ENCODE data around the gene RAET1G. TPM values are rescaled to one million over a fixed set of nuclear protein-coding genes. Genes with fewer than 3 reads are reported as not detected.

Gene RAET1G
- total RNA-seq, 2 experiments from 2014 or later: not detected

DNA sequence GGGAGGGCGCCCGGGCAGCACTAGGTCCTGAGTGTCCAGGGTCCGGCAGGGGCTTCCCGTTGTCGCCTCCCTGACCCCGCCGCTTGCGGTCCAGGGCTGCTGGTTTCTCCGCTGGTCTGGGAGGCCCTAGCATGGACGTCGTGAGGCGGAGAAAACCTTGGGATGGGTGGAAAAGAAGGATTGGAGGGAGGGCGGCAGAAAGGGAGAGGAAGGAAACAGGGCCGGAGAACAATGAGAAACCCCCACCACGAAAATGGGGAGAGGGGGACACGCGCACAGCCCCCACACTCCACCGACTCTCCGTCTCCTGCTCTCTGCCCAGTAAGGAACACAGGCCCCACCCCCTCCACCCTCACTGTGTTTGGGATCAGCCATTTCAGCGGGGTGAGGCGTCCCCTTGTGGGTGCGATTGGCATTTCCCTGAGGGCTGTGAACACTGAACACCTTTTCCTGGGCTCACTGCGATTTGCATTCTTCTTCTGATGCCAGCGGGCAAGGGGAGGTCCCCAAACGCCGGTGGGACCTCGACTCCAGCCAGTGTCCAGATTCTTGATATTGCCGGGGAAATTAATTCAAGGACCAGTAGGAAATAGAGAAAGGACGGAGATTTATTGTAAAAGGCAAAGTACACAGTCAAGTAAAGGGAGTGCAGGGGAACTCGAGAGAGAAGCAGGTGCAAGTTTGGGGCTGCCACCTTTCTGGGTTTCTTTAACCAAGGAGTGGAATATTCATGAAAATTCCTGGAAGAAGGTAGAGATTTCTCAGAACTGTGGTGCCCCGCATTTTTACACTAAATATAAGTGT is 3.3 kb upstream of the RAET1G start:
- CTCF ChIA-PET (ENCODE audit: unreplicated experiment): no interaction called here
- peak overlapping the region; percentile 42 for H3K4me2 ChIP-seq (ENCODE audit: low read length)
- H3K79me2 ChIP-seq (ENCODE audit: insufficient read depth, low read depth, low read length): no peaks in the 10 kb centered on the region
- no peaks in the 10 kb centered on the region for H3K36me3 ChIP-seq (ENCODE audit: insufficient read depth, low read length)
- TF ChIP-seq EZH2phosphoT487 (IDR thresholded peaks at IDR 0.05; ENCODE audit: borderline replicate concordance, low read depth, low read length): no peak
- TF ChIP-seq, protein P1, sequence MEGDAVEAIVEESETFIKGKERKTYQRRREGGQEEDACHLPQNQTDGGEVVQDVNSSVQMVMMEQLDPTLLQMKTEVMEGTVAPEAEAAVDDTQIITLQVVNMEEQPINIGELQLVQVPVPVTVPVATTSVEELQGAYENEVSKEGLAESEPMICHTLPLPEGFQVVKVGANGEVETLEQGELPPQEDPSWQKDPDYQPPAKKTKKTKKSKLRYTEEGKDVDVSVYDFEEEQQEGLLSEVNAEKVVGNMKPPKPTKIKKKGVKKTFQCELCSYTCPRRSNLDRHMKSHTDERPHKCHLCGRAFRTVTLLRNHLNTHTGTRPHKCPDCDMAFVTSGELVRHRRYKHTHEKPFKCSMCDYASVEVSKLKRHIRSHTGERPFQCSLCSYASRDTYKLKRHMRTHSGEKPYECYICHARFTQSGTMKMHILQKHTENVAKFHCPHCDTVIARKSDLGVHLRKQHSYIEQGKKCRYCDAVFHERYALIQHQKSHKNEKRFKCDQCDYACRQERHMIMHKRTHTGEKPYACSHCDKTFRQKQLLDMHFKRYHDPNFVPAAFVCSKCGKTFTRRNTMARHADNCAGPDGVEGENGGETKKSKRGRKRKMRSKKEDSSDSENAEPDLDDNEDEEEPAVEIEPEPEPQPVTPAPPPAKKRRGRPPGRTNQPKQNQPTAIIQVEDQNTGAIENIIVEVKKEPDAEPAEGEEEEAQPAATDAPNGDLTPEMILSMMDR (conservative IDR thresholded peaks at IDR 0.05; ENCODE audit: low read length): peak; percentile 83
- DNase-seq (ENCODE audit: low spot score): peak; percentile 75
- peak overlapping the region; percentile 22 for H3K4me3 ChIP-seq (ENCODE audit: low read depth, low read length, poor library complexity, severe bottlenecking)
- no peaks in the 10 kb centered on the region for H3K9me2 ChIP-seq (ENCODE audit: insufficient read depth, low read length)
- BruUV-seq (replicated peaks): no TSS peak
- peak overlapping the region; percentile 40; the same call in 1 of the 2 replicates for H2AFZ ChIP-seq (ENCODE audit: low read length)
- POLR2A ChIA-PET: interaction anchor here (0.6 kb wide), 1 partner anchor 28 kb away, joined by 3 read pairs; no protein-coding TSS in a partner anchor
- H3K9me3 ChIP-seq (ENCODE audit: low read length): no peaks in the 10 kb centered on the region
- H3K27ac ChIP-seq (ENCODE audit: low read depth, low read length, poor library complexity, severe bottlenecking): no peak overlapping the region
- H4K20me1 ChIP-seq (ENCODE audit: insufficient read depth, low read length): no peaks in the 10 kb centered on the region
- peaks cover 11% of the 10 kb centered on the region for H3K4me1 ChIP-seq (ENCODE audit: insufficient read depth, low read length, poor library complexity, severe bottlenecking)
- intact Hi-C loops (cut with micrococcal nuclease; ENCODE audit: unreplicated experiment): loop anchor here (1.0 to 10.0 kb wide), 4 partner anchors 86 to 361 kb away; partner anchors contain the start of gene GINM1

DNA sequence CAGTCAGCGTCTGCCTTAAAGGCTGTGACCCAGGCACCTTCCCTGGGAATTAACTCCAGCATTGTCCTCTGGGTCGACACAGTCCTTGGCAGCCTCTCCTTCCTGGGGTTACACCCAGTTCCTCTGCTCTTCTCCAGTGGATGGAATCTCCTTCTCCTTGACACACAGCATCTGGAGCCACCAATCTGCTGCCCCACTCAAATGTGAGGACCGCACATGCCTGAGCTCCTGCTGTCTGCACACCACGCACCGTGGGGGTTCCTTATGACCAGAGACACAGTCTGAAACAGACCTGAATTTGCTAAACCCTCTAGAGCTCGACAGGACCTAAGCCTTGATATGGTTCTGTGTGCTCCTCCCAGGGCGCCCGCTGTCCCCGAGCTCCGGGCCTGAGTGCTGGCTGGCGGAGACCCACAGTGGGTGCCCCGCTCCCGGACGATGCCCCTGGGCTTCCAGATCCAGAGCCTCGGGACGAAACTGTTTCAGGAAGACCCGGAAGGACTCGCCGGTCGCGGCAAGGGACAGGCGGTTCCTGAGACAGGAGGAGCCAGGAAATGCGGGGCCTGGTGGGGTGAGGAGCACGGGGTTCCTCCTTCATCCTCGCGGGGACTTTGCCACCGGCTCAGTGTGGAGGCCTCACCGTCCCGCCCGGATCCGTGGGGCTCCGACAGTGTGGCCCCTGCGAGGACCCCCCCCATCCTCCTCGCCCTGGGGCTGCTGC is 2.5 kb upstream of the RAET1G start:
- peak overlapping the region; percentile 42 for H3K4me2 ChIP-seq (ENCODE audit: low read length)
- H3K4me3 ChIP-seq (ENCODE audit: low read depth, low read length, poor library complexity, severe bottlenecking): peak overlapping the region; percentile 22
- POLR2A ChIA-PET: no interaction called here
- no peak overlapping the region for H3K27ac ChIP-seq (ENCODE audit: low read depth, low read length, poor library complexity, severe bottlenecking)
- peak overlapping the region; percentile 40; the same call in 1 of the 2 replicates for H2AFZ ChIP-seq (ENCODE audit: low read length)
- peaks cover 11% of the 10 kb centered on the region for H3K4me1 ChIP-seq (ENCODE audit: insufficient read depth, low read length, poor library complexity, severe bottlenecking)
- TF ChIP-seq, protein P1 (conservative IDR thresholded peaks at IDR 0.05; ENCODE audit: low read length): no peak
- no peak for TF ChIP-seq EZH2phosphoT487 (IDR thresholded peaks at IDR 0.05; ENCODE audit: borderline replicate concordance, low read depth, low read length)
- no peak for DNase-seq (ENCODE audit: low spot score)
- H4K20me1 ChIP-seq (ENCODE audit: insufficient read depth, low read length): no peaks in the 10 kb centered on the region
- no peaks in the 10 kb centered on the region for H3K79me2 ChIP-seq (ENCODE audit: insufficient read depth, low read depth, low read length)
- H3K9me2 ChIP-seq (ENCODE audit: insufficient read depth, low read length): no peaks in the 10 kb centered on the region
- BruUV-seq (replicated peaks): no TSS peak
- CTCF ChIA-PET (ENCODE audit: unreplicated experiment): interaction anchor here (1.1 to 2.0 kb wide), 2 partner anchors 85 to 90 kb away, joined by 4 read pairs; no protein-coding TSS in a partner anchor
- no peaks in the 10 kb centered on the region for H3K36me3 ChIP-seq (ENCODE audit: insufficient read depth, low read length)
- no peaks in the 10 kb centered on the region for H3K9me3 ChIP-seq (ENCODE audit: low read length)
- intact Hi-C loops (cut with micrococcal nuclease; ENCODE audit: unreplicated experiment): loop anchor here (10.0 kb wide), 1 partner anchor 361 kb away; the partner anchor contains the start of gene GINM1

Data from OCI-LY7 (cell line).